T47D (cell line): Measurements from ENCODE around the gene RPE65.
"Not testable (repeated sequence)": the region's sequence is repeated elsewhere in the genome, so short reads cannot be mapped to it uniquely, and the experiment has no call there.

ENCODE experiments used
- DNase-seq, 2 experiments: peaks; one replicate each; pipeline versions ENCODE4 v3.0.0 to v3.0.0-alpha.2; 2011 to 2012; ENCODE audit warnings: low read depth in 1 of 2, low spot score in 1 of 2
- JUND ChIP-seq: IDR thresholded peaks from 2 replicates; pipeline ENCODE4 v1.6.1; 2012; ENCODE audit warnings: low read depth
- in situ Hi-C: cut with HindIII; loops from 2 replicates; pipeline ENCODE4 v1.10.0; 2016; ENCODE audit warnings: low sequenced_read_pairs, low pct_unique_long_range_greater_than_20kb

Gene RPE65

DNA sequence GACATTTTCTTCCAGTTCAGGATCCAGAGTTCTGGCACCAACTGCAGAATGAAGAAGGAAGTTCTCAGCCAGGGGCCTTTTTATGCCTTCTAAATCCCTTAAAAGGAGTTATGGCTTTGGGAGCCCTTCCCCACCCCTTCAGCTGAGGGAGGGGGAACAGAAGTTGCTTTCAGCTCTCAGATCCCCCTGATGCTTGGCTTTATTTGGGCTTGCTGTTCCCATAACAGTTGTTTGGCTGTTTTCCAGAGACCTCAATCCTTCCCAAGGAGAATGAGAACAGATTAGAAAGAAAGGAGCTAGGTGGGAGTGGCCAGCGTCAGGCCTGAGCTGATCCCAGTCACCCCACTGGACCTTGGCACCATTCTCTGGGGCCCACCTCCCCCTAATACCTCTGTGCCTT is at the start of gene RPE65:
Gene RPE65, minus strand, starts transcription at position 54 of the 400 bp plus-strand sequence. Its CDS starts 49 bp downstream, at position 5.
- in situ Hi-C loops, result no loop called here

DNA sequence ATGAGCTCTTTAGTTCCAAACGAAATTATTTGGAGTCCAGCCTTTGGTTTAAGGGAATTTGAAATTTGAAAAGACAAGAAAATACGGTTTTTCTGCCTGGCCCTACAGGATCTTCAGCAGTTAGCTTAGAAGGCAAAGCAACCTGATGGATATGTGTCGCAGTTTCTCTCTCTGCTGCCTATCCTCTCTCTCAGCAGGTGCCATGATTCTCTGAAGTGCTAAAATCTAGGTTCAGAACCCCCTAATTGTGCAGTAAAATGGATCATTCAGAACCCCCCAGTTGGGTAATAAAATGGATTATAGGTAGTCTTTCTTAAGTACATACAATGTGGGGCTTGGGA is 47.6 kb upstream of the RPE65 start:
- in situ Hi-C loops, result no loop called here

More for the DNA sequence above, at the start of gene RPE65:
- TF ChIP-seq JUND, result no peak
- no peak for DNase-seq

DNA sequence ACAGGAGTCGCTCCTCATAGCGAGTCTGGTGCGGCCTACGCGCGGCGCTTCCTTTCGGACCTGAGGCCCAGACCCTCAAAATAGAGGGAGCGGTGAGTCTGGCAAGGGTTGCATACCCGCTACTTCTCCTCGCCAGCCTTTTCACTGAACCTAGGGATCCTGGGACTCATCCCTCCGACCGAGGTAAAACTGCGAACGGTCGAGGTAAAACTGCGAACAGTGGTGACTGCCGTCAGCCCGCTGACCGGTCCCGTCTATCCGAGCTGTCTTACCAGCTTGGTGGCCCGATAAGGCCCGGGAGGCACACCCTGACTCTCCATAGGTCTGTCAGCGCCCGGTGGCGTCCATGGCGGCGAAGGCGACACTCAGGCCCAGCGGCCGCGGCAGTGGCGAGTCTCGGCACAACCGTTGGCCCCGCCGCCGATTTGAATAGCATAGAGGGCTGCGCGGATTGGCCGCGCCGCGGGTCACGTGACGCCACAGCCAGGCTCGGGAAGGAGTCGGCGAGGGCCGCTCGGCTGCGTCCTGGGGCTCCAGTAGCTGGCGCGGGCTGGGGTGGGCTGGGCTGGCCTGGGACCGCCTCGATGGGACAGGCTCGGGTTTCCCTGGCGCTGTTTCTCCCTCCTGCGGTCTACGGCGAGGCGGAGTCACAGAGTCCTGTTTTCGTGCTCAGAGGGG is 47.1 kb upstream of the RPE65 start, which contains the start of gene DEPDC1:
Gene DEPDC1, minus strand, starts transcription at position 403 of the 678 bp plus-strand sequence. Its CDS starts 83 bp downstream, at position 320.
- no peak for TF ChIP-seq JUND
- in situ Hi-C loops, result no loop called here
- DNase-seq, result peak; percentile 86 to 95

More for the DNA sequence above, 47.6 kb upstream of the RPE65 start:
- TF ChIP-seq JUND, result no peak
- DNase-seq, result no peak

- no peak for TF ChIP-seq JUND
- in situ Hi-C loops, result no loop called here
- peak in 1 of 2 experiments; percentile 24 for DNase-seq
Observed at GRCh38 chr1:68495968-68496679, 46.4 kb upstream of the RPE65 start.

DNA sequence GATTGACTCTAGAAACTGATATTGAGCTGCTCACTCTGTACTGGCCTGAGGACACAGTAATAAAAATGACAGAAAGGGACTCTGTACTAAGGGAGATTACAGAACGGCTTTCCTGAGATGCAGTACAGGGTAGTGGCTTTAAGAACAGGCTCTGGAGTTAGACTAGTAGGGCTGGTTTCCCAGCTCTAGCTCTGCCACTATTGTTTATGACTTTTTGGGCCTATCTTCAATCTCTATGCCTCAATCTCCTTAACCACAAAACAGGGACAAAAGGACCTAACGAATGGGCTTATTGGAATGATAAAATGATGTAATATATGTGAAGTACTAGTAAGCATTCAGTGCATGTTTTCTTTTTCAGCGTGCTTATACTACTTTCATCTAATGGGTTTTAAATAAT is 45.8 kb upstream of the RPE65 start:
- TF ChIP-seq JUND, result no peak
- in situ Hi-C loops, result no loop called here
- peak in 1 of 2 experiments; percentile 68 for DNase-seq

- no peak for DNase-seq
- in situ Hi-C loops, result no loop called here
- no peak for TF ChIP-seq JUND
Observed at GRCh38 chr1:68493193-68493592, 43.4 kb upstream of the RPE65 start.

GRCh38 chr1:68492255-68492654 is 42.5 kb upstream of the RPE65 start:
- in situ Hi-C loops, result not testable (repeated sequence)

GRCh38 chr1:68490046-68490651 is 40.4 kb upstream of the RPE65 start:
- DNase-seq, result no peak
- TF ChIP-seq JUND, result no peak
- in situ Hi-C loops, result no loop called here

More at GRCh38 chr1:68492255-68492654, 42.5 kb upstream of the RPE65 start:
- not testable (repeated sequence) for DNase-seq

DNA sequence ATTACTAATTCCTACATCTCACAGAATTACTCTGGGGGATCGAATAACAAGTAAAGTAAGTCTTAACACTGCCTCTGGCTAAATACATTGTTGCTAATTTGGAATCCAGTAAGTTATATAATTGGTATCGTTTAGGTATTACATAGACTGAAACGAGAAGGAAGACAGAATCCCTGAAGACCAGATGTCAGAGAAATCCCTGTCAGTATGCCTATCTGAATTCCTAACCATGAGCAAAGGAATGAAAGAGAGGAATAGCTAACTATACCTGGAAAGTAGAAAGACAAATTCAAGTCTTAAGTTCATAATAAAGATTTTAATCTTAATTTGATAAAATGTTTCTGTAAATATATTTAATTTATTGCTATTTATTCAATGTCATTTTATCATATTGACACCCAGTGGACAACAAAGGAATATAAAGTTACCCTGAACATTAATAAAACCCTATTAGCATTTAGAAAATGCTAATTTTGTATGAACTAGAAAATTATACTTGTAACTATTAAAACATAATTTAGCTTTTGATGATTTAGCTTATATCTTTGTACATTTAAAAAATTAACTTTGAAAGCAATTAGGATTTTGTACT is 35.8 kb upstream of the RPE65 start:
- DNase-seq, result no peak
- in situ Hi-C loops, result no loop called here
- no peak for TF ChIP-seq JUND

GRCh38 chr1:68484618-68485017 is 34.9 kb upstream of the RPE65 start:
- in situ Hi-C loops, result no loop called here
- TF ChIP-seq JUND, result no peak
- DNase-seq, result no peak

DNA sequence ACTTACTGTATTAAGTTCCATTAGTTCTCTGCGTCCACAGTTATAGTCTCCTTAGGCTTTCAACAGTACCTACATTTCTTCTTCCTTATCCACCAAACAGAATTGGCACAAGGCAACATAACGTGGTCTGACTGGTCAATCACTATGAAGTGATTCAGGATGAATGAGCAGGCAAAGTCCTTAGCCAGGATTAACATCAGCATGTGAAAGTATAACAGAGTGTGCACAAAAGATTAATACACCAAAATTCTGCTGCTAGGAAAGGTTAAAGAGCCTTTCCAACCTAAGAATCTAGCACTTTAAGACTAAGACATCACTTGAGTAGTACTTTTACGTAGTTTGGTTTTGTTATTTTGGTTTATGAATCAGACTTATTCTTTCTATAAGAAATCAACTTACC is 31.3 kb upstream of the RPE65 start:
- in situ Hi-C loops, result no loop called here
- no peak for TF ChIP-seq JUND
- no peak for DNase-seq

- in situ Hi-C loops, result no loop called here
- no peak for TF ChIP-seq JUND
- DNase-seq, result no peak
Observed at GRCh38 chr1:68479501-68479900, 29.7 kb upstream of the RPE65 start.

DNA sequence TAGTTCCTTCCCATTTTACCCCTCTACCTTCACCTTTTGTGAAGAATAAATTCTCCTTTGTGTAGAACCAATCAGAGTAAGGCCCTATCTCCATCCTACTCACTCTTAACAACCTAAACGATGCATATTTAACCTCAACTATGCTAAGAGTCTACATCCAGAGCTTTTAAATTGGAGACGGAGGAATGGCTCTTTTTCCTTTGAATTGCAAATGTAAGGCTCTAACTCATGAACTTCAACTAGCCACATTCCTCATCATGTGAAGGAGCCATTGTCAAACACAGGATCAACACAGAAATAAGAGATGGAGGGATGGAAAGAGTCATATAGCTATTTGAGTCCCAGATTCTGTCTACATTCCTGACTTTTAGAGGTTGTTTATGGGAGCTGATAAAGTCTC is 28.9 kb upstream of the RPE65 start:
- in situ Hi-C loops, result no loop called here
- TF ChIP-seq JUND, result no peak
- no peak for DNase-seq

DNA sequence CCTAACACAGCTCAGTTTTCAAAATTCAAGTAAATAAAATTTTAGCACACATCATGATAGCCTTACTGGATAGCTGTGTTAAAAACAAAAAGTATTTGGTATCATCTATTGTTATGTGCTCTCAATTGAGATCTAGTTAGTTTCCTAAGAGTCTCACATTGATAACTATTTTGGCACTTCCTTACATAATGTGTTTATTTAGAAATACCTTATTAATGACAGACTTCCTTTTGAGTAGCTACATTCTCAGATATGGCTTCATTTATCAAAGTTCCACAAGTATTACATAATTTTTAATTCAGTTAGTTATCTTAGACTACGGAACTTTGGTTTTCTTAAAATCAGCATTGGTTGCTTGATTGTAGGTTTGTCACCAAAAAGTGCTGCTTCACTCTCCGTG is 26.9 kb upstream of the RPE65 start:
- in situ Hi-C loops, DNase-seq: not testable (repeated sequence)
